Liver (tissue), 9 donors: ENCODE results near the gene LRRC18. TPM values are rescaled to one million over a fixed set of nuclear protein-coding genes. Genes with fewer than 3 reads are reported as not detected.

Experiments
- DNase-seq: peaks from one replicate; pipeline ENCODE4 v3.0.0-alpha.2; 2017; ENCODE audit warnings: low spot score
- H3K27ac ChIP-seq, 2 donors: one replicate each; pipeline ENCODE4 v1.7.0; 2013; ENCODE audit warnings: inconsistent platforms in 2 of 2, low read length in 2 of 2, control low read depth in 1 of 2, low read depth in 1 of 2, mild to moderate bottlenecking in 1 of 2
- H3K27me3 ChIP-seq, 4 donors: one replicate each; pipeline versions ENCODE4 v1.6.1 to v1.7.0; 2013; ENCODE audit warnings: low read length in 3 of 4, inconsistent platforms in 1 of 4, mild to moderate bottlenecking in 1 of 4, moderate library complexity in 1 of 4; ENCODE audit not compliant: control insufficient read depth in 4 of 4, insufficient read depth in 4 of 4
- H3K36me3 ChIP-seq, 4 donors: one replicate each; pipeline versions ENCODE4 v1.6.1 to v1.7.0; 2013; ENCODE audit warnings: low read length in 3 of 4, mild to moderate bottlenecking in 3 of 4, low read depth in 1 of 4, moderate library complexity in 1 of 4; ENCODE audit not compliant: control insufficient read depth in 4 of 4, insufficient read depth in 3 of 4
- H3K4me1 ChIP-seq, 4 donors: one replicate each; pipeline versions ENCODE4 v1.6.1 to v1.7.0; 2013; ENCODE audit warnings: low read length in 3 of 4, mild to moderate bottlenecking in 3 of 4, moderate library complexity in 1 of 4; ENCODE audit not compliant: control insufficient read depth in 4 of 4, insufficient read depth in 4 of 4
- H3K4me3 ChIP-seq, 3 donors: one replicate each; pipeline versions ENCODE4 v1.6.1 to v1.7.0; 2013; ENCODE audit warnings: low read length in 3 of 3, control low read depth in 1 of 3, low read depth in 1 of 3, mild to moderate bottlenecking in 1 of 3
- H3K9ac ChIP-seq, 2 donors: one replicate each; pipeline ENCODE4 v1.7.0; 2013; ENCODE audit warnings: low read length in 2 of 2, mild to moderate bottlenecking in 2 of 2, moderate library complexity in 2 of 2, control low read depth in 1 of 2, low read depth in 1 of 2
- H3K9me3 ChIP-seq, 4 donors: one replicate each; pipeline versions ENCODE4 v1.6.1 to v1.7.0; 2013; ENCODE audit warnings: low read length in 3 of 4; ENCODE audit not compliant: control insufficient read depth in 4 of 4
- ATF3 ChIP-seq: IDR thresholded peaks from 2 replicates; pipeline ENCODE4 v1.6.1; 2016; ENCODE audit warnings: antibody characterized with exemption
- CTCF ChIP-seq: fragments of 150-350 bp; IDR thresholded peaks from 2 replicates; pipeline ENCODE4 v1.5.1; 2017; ENCODE audit warnings: improper control_type of control experiment, low read depth, low read length; ENCODE audit not compliant: missing input control
- EGR1 ChIP-seq, 2 donors: IDR thresholded peaks; 2 replicates each; pipeline ENCODE4 v1.6.1; 2016 to 2018; ENCODE audit warnings: antibody characterized with exemption in 2 of 2, low read depth in 2 of 2
- FOXA1 ChIP-seq: IDR thresholded peaks from 2 replicates; pipeline ENCODE4 v1.6.1; 2016; ENCODE audit warnings: antibody characterized with exemption
- HNF4A ChIP-seq, 2 donors: conservative IDR thresholded peaks; 2 replicates each; pipeline ENCODE4 v1.6.1; 2016; ENCODE audit warnings: antibody characterized with exemption in 2 of 2, mild to moderate bottlenecking in 2 of 2
- HNF4G ChIP-seq: IDR thresholded peaks from 2 replicates; pipeline ENCODE4 v1.6.1; 2016; ENCODE audit warnings: antibody characterized with exemption
- JUND ChIP-seq, 2 donors: IDR thresholded peaks; 2 replicates each; pipeline ENCODE4 v1.6.1; 2016; ENCODE audit warnings: antibody characterized with exemption in 2 of 2
- MAX ChIP-seq: IDR thresholded peaks from 2 replicates; pipeline ENCODE4 v1.6.1; 2016; ENCODE audit warnings: antibody characterized with exemption
- NR2F2 ChIP-seq: IDR thresholded peaks from 2 replicates; pipeline ENCODE4 v1.6.1; 2016; ENCODE audit warnings: antibody characterized with exemption
- RAD21 ChIP-seq, 2 donors: IDR thresholded peaks; 2 replicates each; pipeline ENCODE4 v1.6.1; 2016; ENCODE audit warnings: antibody characterized with exemption in 2 of 2, mild to moderate bottlenecking in 2 of 2
- REST ChIP-seq: IDR thresholded peaks from 2 replicates; pipeline ENCODE4 v1.6.1; 2016; ENCODE audit warnings: antibody characterized with exemption, mild to moderate bottlenecking
- SP1 ChIP-seq: IDR thresholded peaks from 2 replicates; pipeline ENCODE4 v1.6.1; 2018; ENCODE audit warnings: antibody characterized with exemption, mild to moderate bottlenecking
- TAF1 ChIP-seq: conservative IDR thresholded peaks from 2 replicates; pipeline ENCODE4 v1.6.1; 2016; ENCODE audit warnings: antibody characterized with exemption, mild to moderate bottlenecking
- YY1 ChIP-seq: IDR thresholded peaks from 2 replicates; pipeline ENCODE4 v1.6.1; 2016; ENCODE audit warnings: antibody characterized with exemption, mild to moderate bottlenecking
- ZBTB33 ChIP-seq: IDR thresholded peaks from 2 replicates; pipeline ENCODE4 v1.6.1; 2016; ENCODE audit warnings: antibody characterized with exemption
- whole genome bisulfite sequencing: extraction: QIAGEN DNeasy Blood & Tissue Kit; methylation state at CpG from one replicate; pipeline ENCODE4 v1.1.7; 2013; 5-methylcytosine and 5-hydroxymethylcytosine counted together
- polyA plus RNA-seq, 2 donors: library from polyadenylated mRNA; stranded (reverse) in 1 of 2; unstranded in 1 of 2; fragments of 200-250 nt in 1 of 2; fragments of >200 nt in 1 of 2; fragmentation: Nextera tagmentation in 1 of 2; extraction: Ambion mirVana in 1 of 2; gene quantifications; one replicate each; pipeline versions ENCODE4 v1.2.1 to v1.2.3, GENCODE V29; 2013 to 2015
- total RNA-seq, 2 donors: library from RNA; depleted of rRNA; stranded (reverse); fragments of >200 nt; gene quantifications; one replicate each; pipeline ENCODE4 v1.2.3, GENCODE V29; 2014
- donor health status: healthy.
- donor health status: healthy.
- donor health status: healthy.
- donor health status: healthy.
- donor health status: healthy.

LRRC18 gene
- total and polyA plus RNA-seq, 4 donors = not detected

- no peaks in the 10 kb centered on the region for H3K4me1 ChIP-seq
- H3K27me3 ChIP-seq = no peaks in the 10 kb centered on the region
- no peak overlapping the region for H3K4me3 ChIP-seq
- no peak for DNase-seq
- H3K27ac ChIP-seq = no peak overlapping the region
- no peak for TF ChIP-seq SP1
- no peak for TF ChIP-seq NR2F2
- no peak for TF ChIP-seq HNF4G
- no peak for TF ChIP-seq REST
- no peak for TF ChIP-seq FOXA1
- TF ChIP-seq CTCF = no peak
- no peak for TF ChIP-seq YY1
- no peak for TF ChIP-seq EGR1 (IDR thresholded peaks at IDR 0.05; ENCODE audit: low read depth in 2 of 2)
- no peak for TF ChIP-seq ZBTB33
- no peak for TF ChIP-seq RAD21 (IDR thresholded peaks at IDR 0.05)
- TF ChIP-seq MAX = no peak
- no peak for TF ChIP-seq TAF1
- WGBS = 92% methylated on average over 7 of the region's 7 CpGs
- no peak overlapping the region for H3K9ac ChIP-seq
- no peaks in the 10 kb centered on the region for H3K9me3 ChIP-seq
- no peaks in the 10 kb centered on the region for H3K36me3 ChIP-seq
Observed at GRCh38 chr10:48951707-48952106, 12.1 kb upstream of the LRRC18 start.

GRCh38 chr10:48948470-48949037 is 8.9 kb upstream of the LRRC18 start:
- no peak overlapping the region for H3K4me3 ChIP-seq
- no peak overlapping the region for H3K27ac ChIP-seq
- DNase-seq = no peak
- H3K4me1 ChIP-seq = no peaks in the 10 kb centered on the region
- TF ChIP-seq MAX (no peak), ATF3 (no peak), HNF4A (conservative IDR thresholded peaks at IDR 0.05) (no peak), NR2F2 (no peak), FOXA1 (no peak), JUND (IDR thresholded peaks at IDR 0.05) (no peak), REST (no peak), EGR1 (IDR thresholded peaks at IDR 0.05; ENCODE audit: low read depth in 2 of 2) (no peak)
- 93% methylated on average over 2 of the region's 2 CpGs for WGBS
- H3K9me3 ChIP-seq = no peaks in the 10 kb centered on the region
- no peaks in the 10 kb centered on the region for H3K27me3 ChIP-seq
- no peak overlapping the region for H3K9ac ChIP-seq
- no peaks in the 10 kb centered on the region for H3K36me3 ChIP-seq
